Measurements from ENCODE around the gene ADD3. TPM values are rescaled to one million over a fixed set of nuclear protein-coding genes. Genes with fewer than 3 reads are reported as not detected.

The ADD3 gene
- total RNA-seq, 1 donor = 1,018 TPM

DNA sequence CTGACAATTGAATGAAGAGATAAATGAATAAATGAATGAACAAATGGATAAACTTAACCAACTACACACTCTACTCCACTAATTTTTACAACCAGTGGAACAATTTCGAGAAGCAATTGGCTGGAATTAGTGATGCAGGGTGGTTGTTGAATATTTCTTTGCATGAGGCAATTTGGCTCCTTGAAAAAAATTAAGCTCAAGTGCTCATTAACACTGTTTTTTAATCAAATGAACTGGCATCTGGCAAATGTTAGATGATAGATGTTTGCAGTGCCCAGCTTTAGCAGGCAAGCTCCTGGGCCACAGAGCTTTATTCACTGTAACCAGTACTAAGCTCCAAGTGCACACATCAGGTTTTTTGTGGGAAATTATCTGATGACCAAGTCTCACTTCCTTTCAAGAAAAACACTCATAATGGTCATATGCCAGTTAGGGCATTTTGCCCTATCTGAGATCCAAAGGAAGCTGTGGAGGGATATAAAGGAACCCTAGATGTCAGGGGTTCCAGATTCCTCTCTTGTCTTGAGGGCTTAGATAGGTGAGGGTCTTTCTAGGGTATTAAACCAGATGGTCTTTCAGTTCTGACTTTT, 16.4 kb upstream of the ADD3 start:
- TF ChIP-seq, protein P1, sequence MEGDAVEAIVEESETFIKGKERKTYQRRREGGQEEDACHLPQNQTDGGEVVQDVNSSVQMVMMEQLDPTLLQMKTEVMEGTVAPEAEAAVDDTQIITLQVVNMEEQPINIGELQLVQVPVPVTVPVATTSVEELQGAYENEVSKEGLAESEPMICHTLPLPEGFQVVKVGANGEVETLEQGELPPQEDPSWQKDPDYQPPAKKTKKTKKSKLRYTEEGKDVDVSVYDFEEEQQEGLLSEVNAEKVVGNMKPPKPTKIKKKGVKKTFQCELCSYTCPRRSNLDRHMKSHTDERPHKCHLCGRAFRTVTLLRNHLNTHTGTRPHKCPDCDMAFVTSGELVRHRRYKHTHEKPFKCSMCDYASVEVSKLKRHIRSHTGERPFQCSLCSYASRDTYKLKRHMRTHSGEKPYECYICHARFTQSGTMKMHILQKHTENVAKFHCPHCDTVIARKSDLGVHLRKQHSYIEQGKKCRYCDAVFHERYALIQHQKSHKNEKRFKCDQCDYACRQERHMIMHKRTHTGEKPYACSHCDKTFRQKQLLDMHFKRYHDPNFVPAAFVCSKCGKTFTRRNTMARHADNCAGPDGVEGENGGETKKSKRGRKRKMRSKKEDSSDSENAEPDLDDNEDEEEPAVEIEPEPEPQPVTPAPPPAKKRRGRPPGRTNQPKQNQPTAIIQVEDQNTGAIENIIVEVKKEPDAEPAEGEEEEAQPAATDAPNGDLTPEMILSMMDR (IDR thresholded peaks at IDR 0.05; ENCODE audit: extremely low read depth, low read depth, low read length) = no peak
- H3K27ac ChIP-seq (ENCODE audit: low read depth, low read length) = peak overlapping the region; percentile 69
- H3K4me3 ChIP-seq (ENCODE audit: insufficient read depth, low read length) = no peak overlapping the region
- no peak for DNase-seq (ENCODE audit: insufficient read length, low spot score, missing footprints)
- no peak overlapping the region for H3K4me2 ChIP-seq (ENCODE audit: insufficient read depth, low read length)
- no peaks in the 10 kb centered on the region for H4K20me1 ChIP-seq (ENCODE audit: insufficient read depth, low read length)
- H3K4me1 ChIP-seq (ENCODE audit: insufficient read depth, low read length) = peaks cover 37% of the 10 kb centered on the region
- H3K27me3 ChIP-seq (ENCODE audit: insufficient read depth, low read length) = no peaks in the 10 kb centered on the region
- H3K36me3 ChIP-seq (ENCODE audit: insufficient read depth, low read length) = no peaks in the 10 kb centered on the region
- no peaks in the 10 kb centered on the region for H3K9me3 ChIP-seq (ENCODE audit: low read depth, low read length)
- H3K79me2 ChIP-seq (ENCODE audit: insufficient read depth, low read length) = no peaks in the 10 kb centered on the region
- H2AFZ ChIP-seq (ENCODE audit: low read length) = no peak overlapping the region

DNA sequence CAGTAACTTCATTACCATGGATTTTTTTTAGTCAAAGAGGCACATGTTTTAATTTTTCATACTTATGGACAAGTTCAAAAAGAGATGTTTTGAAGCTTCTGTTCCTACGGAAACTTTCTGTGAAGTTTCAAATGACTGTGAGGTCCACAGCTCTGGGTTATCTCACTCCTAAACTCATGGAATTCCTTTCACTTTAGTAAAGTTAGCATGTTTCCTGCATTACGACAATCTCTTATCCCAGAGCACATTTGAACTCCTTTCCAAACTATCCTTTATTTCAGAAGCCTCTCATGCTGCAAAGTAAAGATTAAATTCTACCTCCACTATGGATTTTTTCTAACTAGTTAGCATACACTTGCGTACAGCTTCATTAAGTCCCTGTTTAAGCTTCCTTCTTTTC, 15.3 kb upstream of the ADD3 start:
- Histone ChIP-seq H3K4me2 (ENCODE audit: insufficient read depth, low read length) (peak overlapping the region; percentile 38), H3K4me1 (ENCODE audit: insufficient read depth, low read length) (peaks cover 30% of the 10 kb centered on the region), H3K36me3 (ENCODE audit: insufficient read depth, low read length) (no peaks in the 10 kb centered on the region), H2AFZ (ENCODE audit: low read length) (no peak overlapping the region), H4K20me1 (ENCODE audit: insufficient read depth, low read length) (no peaks in the 10 kb centered on the region), H3K27ac (ENCODE audit: low read depth, low read length) (peak overlapping the region; percentile 69), H3K4me3 (ENCODE audit: insufficient read depth, low read length) (no peak overlapping the region), H3K9me3 (ENCODE audit: low read depth, low read length) (no peaks in the 10 kb centered on the region), H3K27me3 (ENCODE audit: insufficient read depth, low read length) (no peaks in the 10 kb centered on the region), H3K79me2 (ENCODE audit: insufficient read depth, low read length) (no peaks in the 10 kb centered on the region)
- DNase-seq (ENCODE audit: insufficient read length, low spot score, missing footprints) = no peak
- TF ChIP-seq, protein P1 (IDR thresholded peaks at IDR 0.05; ENCODE audit: extremely low read depth, low read depth, low read length) = no peak

DNA sequence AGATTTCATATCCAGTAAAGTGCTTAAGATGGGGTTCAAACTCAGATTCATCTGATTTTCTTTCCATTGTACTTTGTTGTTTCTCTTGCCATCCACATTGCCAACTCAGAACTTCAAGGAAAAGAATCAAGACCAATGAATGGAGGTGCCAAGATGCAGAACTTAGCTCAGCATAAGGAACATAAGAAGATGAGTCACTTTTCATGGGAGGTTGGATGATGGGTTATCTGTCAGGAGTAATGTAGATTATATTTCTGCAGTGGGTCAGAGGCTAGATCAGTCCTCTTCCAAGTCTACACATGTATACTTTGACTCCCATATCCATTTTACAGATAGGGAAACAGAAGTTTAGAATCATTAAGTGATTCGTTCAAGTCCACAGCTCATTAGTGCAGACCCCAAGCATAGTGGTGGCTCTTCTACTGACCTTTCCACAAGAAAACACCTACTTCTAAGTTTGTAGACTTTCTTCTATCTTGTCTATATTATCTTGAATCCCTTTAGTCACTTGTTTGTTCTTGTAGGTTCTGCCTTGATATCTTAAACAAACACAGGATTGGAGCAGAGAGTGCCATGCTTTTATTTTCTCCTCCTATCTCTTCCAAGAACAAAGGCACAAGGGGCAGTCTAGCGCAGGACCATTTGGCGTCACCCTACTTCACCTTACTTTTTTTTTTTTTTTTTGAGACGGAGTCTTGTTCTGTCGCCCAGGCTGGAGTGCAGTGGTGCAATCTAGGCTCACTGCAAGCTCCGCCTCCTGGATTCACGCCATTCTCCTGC, 14.0 kb upstream of the ADD3 start:
- Histone ChIP-seq H3K79me2 (ENCODE audit: insufficient read depth, low read length) (no peaks in the 10 kb centered on the region), H3K27me3 (ENCODE audit: insufficient read depth, low read length) (no peaks in the 10 kb centered on the region), H3K27ac (ENCODE audit: low read depth, low read length) (peak overlapping the region; percentile 15), H3K4me3 (ENCODE audit: insufficient read depth, low read length) (no peak overlapping the region), H3K9me3 (ENCODE audit: low read depth, low read length) (no peaks in the 10 kb centered on the region), H4K20me1 (ENCODE audit: insufficient read depth, low read length) (no peaks in the 10 kb centered on the region), H3K4me1 (ENCODE audit: insufficient read depth, low read length) (peaks cover 19% of the 10 kb centered on the region), H3K4me2 (ENCODE audit: insufficient read depth, low read length) (no peak overlapping the region), H3K36me3 (ENCODE audit: insufficient read depth, low read length) (no peaks in the 10 kb centered on the region), H2AFZ (ENCODE audit: low read length) (no peak overlapping the region)
- DNase-seq (ENCODE audit: insufficient read length, low spot score, missing footprints) = no peak
- TF ChIP-seq, protein P1 (IDR thresholded peaks at IDR 0.05; ENCODE audit: extremely low read depth, low read depth, low read length) = no peak
